UCSD-AML1 (cell line): Measurements from ENCODE around the gene LMCD1.
"Not testable (repeated sequence)": the region's sequence is repeated elsewhere in the genome, so short reads cannot be mapped to it uniquely, and the experiment has no call there.

Experiments used
- DNase-seq: peaks from one replicate; lab custom pipeline; 2025; ENCODE audit not compliant: unreplicated experiment; lab: John Stamatoyannopoulos, UW

Gene LMCD1

GRCh38 chr3:8579943-8580342, 78.3 kb downstream of the LMCD1 start:
- DNase-seq: no peak

GRCh38 chr3:8580434-8580833, 78.8 kb downstream of the LMCD1 start:
- DNase-seq: not testable (repeated sequence)

- no peak for DNase-seq
Measured at GRCh38 chr3:8581373-8581772, 79.8 kb downstream of the LMCD1 start.

- DNase-seq: no peak
Measured at GRCh38 chr3:8581806-8582445, 80.3 kb downstream of the LMCD1 start.

GRCh38 chr3:8584661-8585060, 83.0 kb downstream of the LMCD1 start:
- no peak for DNase-seq

GRCh38 chr3:8589880-8590556, 88.4 kb downstream of the LMCD1 start:
- no peak for DNase-seq

GRCh38 chr3:8593021-8593827, 91.6 kb downstream of the LMCD1 start:
- no peak for DNase-seq

GRCh38 chr3:8595252-8595651, 93.6 kb downstream of the LMCD1 start:
- DNase-seq: no peak

- no peak for DNase-seq
Measured at GRCh38 chr3:8595695-8596115, 94.1 kb downstream of the LMCD1 start.

- DNase-seq: no peak
Measured at GRCh38 chr3:8596321-8597218, 94.9 kb downstream of the LMCD1 start.

GRCh38 chr3:8597219-8597853, 95.7 kb downstream of the LMCD1 start:
- DNase-seq: no peak

- DNase-seq: no peak
Measured at GRCh38 chr3:8599146-8599545, 97.5 kb downstream of the LMCD1 start.

GRCh38 chr3:8600457-8600856, 98.8 kb downstream of the LMCD1 start:
- no peak for DNase-seq

- no peak for DNase-seq
Measured at GRCh38 chr3:8603115-8603710, 101.6 kb downstream of the LMCD1 start.

- no peak for DNase-seq
Measured at GRCh38 chr3:8604006-8604405, 102.4 kb downstream of the LMCD1 start.

- no peak for DNase-seq
Measured at GRCh38 chr3:8604988-8605387, 103.4 kb downstream of the LMCD1 start.

GRCh38 chr3:8606701-8607231, 105.1 kb downstream of the LMCD1 start:
- no peak for DNase-seq

GRCh38 chr3:8607234-8608040, 105.8 kb downstream of the LMCD1 start:
- DNase-seq: peak; percentile 64
